Left lung (tissue), 10 donors: ENCODE measurements around the gene TES. TPM values are rescaled to one million over a fixed set of nuclear protein-coding genes. Genes with fewer than 3 reads are reported as not detected.

ENCODE experiments used
- ATAC-seq: fragments of 200-7000 bp; cut with Tn5 transposase; one replicate; pipeline ENCODE4 v1.9.1; 2020; ENCODE audit warnings: moderate library complexity
- DNase-seq, 4 donors: peaks; one replicate each; pipeline ENCODE4 v3.0.0-alpha.2; 2013 to 2020
- H3K27ac ChIP-seq, 2 donors: fragments of 200-600 bp; sonication (generic) in 1 of 2; one replicate each; pipeline versions ENCODE4 v1.5.0 to v1.8.0; 2020 to 2021
- H3K27me3 ChIP-seq, 2 donors: fragments of 200-600 bp; sonication (generic) in 1 of 2; one replicate each; pipeline versions ENCODE4 v1.5.0 to v1.8.0; 2020 to 2021
- H3K36me3 ChIP-seq, 2 donors: fragments of 200-600 bp; sonication (generic) in 1 of 2; one replicate each; pipeline versions ENCODE4 v1.5.0 to v1.8.0; 2020 to 2021
- H3K4me1 ChIP-seq, 2 donors: fragments of 200-600 bp; one replicate each; pipeline ENCODE4 v1.8.0; 2021
- H3K4me3 ChIP-seq, 2 donors: fragments of 200-600 bp; sonication (generic) in 1 of 2; one replicate each; pipeline versions ENCODE4 v1.5.0 to v1.8.0; 2020 to 2021; ENCODE audit warnings: mild to moderate bottlenecking in 1 of 2
- H3K9me3 ChIP-seq, 2 donors: fragments of 200-600 bp; sonication (generic) in 1 of 2; one replicate each; pipeline versions ENCODE4 v1.5.0 to v1.8.0; 2020 to 2021
- CTCF ChIP-seq, 2 donors: fragments of 200-600 bp; sonication (generic) in 1 of 2; IDR thresholded peaks; one replicate each; pipeline versions ENCODE4 v1.5.0 to v1.8.0; 2021; ENCODE audit warnings: antibody characterized with exemption in 2 of 2
- intact Hi-C, 2 donors: fragments of 100-400 bp; cut with DNase I; formaldehyde crosslinking; loops; one replicate each; pipeline versions ENCODE4 v1.11.2 to v1.14.2; 2022
- polyA plus RNA-seq, 6 donors: library from polyadenylated mRNA; unstranded; fragments of 120-200 nt; gene quantifications; one replicate each; pipeline ENCODE4 v1.2.1, GENCODE V29; 2013; ENCODE audit not compliant: insufficient read length in 6 of 6
- total RNA-seq, 2 donors: library from RNA; stranded (reverse); fragmentation: NEBNext Ultra II Directional; extraction: Animal tissue kit (Norgen Biotek cat#: 25700); gene quantifications; one replicate each; pipeline ENCODE4 v1.2.1, GENCODE V29; 2021
- donor health status: DM: no; HTN: yes; CAD: no.
- donor health status: DM: no; HTN: no; CAD: no.

TES gene
- total and polyA plus RNA-seq, 8 donors: 56.6 to 113 (median 66.5) TPM

- Histone ChIP-seq H3K4me1 (peaks cover 38 to 76% of the 10 kb centered on the region in 2 donors), H3K27ac (peak overlapping the region; percentile 94 to 99), H3K4me3 (peak overlapping the region in 1 of 2 donors; percentile 10), H3K36me3 (no peaks in the 10 kb centered on the region), H3K27me3 (no peaks in the 10 kb centered on the region), H3K9me3 (no peaks in the 10 kb centered on the region)
- DNase-seq: no peak
- TF ChIP-seq CTCF (IDR thresholded peaks at IDR 0.05): no peak
- intact Hi-C loops: no loop called here
- no peak for ATAC-seq
These were observed 3.2 kb downstream of the TES start for GRCh38 chr7:116213361-116214130.

- intact Hi-C loops: no loop called here
- no peak for TF ChIP-seq CTCF (IDR thresholded peaks at IDR 0.05)
- H3K27ac ChIP-seq: no peak overlapping the region
- peaks cover 39 to 87% of the 10 kb centered on the region in 2 donors for H3K4me1 ChIP-seq
- H3K4me3 ChIP-seq: no peak overlapping the region
- no peaks in the 10 kb centered on the region for H3K36me3 ChIP-seq
- ATAC-seq (no peak), DNase-seq (no peak)
- no peaks in the 10 kb centered on the region for H3K27me3 ChIP-seq
- no peaks in the 10 kb centered on the region for H3K9me3 ChIP-seq
These were observed 4.6 kb downstream of the TES start for GRCh38 chr7:116214921-116215320.

- H3K27ac ChIP-seq: no peak overlapping the region
- DNase-seq (no peak), ATAC-seq (no peak)
- no peaks in the 10 kb centered on the region for H3K27me3 ChIP-seq
- H3K4me3 ChIP-seq: no peak overlapping the region
- peaks cover 39 to 83% of the 10 kb centered on the region in 2 donors for H3K4me1 ChIP-seq
- H3K9me3 ChIP-seq: no peaks in the 10 kb centered on the region
- no peak for TF ChIP-seq CTCF (IDR thresholded peaks at IDR 0.05)
- no peaks in the 10 kb centered on the region for H3K36me3 ChIP-seq
- intact Hi-C loops: no loop called here
These were observed 5.2 kb downstream of the TES start for GRCh38 chr7:116215551-116215950.

GRCh38 chr7:116216956-116217571, 6.7 kb downstream of the TES start:
- Histone ChIP-seq H3K27ac (no peak overlapping the region), H3K36me3 (no peaks in the 10 kb centered on the region), H3K27me3 (no peaks in the 10 kb centered on the region), H3K4me1 (peaks cover 39 to 78% of the 10 kb centered on the region in 2 donors), H3K4me3 (no peak overlapping the region), H3K9me3 (no peaks in the 10 kb centered on the region)
- no peak for DNase-seq
- intact Hi-C loops: no loop called here
- no peak for TF ChIP-seq CTCF (IDR thresholded peaks at IDR 0.05)
- ATAC-seq: peak; percentile 10

GRCh38 chr7:116218051-116218645, 7.8 kb downstream of the TES start:
- H3K4me1 ChIP-seq: peaks cover 29 to 67% of the 10 kb centered on the region in 2 donors
- ATAC-seq: peak; percentile 29

More at GRCh38 chr7:116218051-116218645, 7.8 kb downstream of the TES start:
- no peak for DNase-seq
- H3K9me3 ChIP-seq: no peaks in the 10 kb centered on the region
- TF ChIP-seq CTCF (IDR thresholded peaks at IDR 0.05): no peak
- no peaks in the 10 kb centered on the region for H3K27me3 ChIP-seq
- H3K36me3 ChIP-seq: no peaks in the 10 kb centered on the region
- intact Hi-C loops: no loop called here
- no peak overlapping the region for H3K4me3 ChIP-seq
- H3K27ac ChIP-seq: no peak overlapping the region
